HuH-7 (cell line): ENCODE measurements around the gene DCP1A.
"Not testable (repeated sequence)": the region's sequence is repeated elsewhere in the genome, so short reads cannot be mapped to it uniquely, and the experiment has no call there.

Source experiments
- DNase-seq: peaks from one replicate; pipeline ENCODE4 v3.0.0; 2011; ENCODE audit warnings: low spot score

Gene DCP1A

GRCh38 chr3:53347261-53348064 is at the start of gene DCP1A:
Gene DCP1A (minus strand): TSS chr3:53347543. CDS start chr3:53347517, 26 bp downstream.
- DNase-seq: peak; percentile 72

DNA sequence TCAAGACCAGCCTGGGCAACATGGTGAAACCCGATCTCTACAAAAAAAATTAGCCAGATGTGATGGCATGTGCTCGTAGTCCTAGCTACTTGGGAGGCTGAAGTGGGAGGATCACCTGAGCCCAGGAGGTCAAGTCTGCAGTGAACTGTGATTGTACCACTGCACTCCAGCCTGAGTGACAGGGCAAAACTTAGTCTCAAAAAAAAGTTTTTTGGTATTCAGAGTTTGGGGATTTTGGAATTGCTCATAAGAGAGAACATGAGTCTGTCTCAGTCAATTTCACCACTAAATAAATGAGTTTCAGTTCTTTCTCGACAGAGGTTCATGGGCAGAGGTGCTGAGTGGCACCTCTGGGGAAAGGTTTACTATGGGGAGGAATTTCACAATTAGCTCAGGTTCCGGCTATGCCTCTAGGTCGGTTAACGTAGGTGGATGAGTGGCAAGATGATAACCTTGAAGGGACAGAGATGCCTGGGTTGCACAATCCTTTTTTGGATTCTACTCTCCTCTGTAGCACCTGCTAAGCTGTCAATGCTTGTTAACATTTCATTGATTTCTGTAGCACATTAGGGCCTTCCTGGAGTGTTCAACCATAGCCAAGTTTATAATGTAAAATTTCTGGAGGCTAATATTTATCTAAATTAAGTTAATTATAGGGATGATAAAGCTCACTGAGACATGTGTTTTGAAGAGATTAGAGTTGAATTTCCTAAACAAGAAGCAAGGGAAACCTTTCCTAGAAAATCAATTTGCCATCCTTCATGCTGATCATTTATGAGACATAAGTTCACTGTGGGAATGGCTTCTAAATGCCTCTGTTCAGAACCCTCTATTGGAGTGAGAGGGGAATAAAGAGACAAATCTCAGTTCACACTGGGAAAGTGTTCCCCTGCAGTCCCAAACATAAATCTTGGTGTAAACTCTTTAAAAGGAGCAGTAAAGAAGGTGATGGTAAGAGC is 37.4 kb upstream of the DCP1A start:
- no peak for DNase-seq

DNA sequence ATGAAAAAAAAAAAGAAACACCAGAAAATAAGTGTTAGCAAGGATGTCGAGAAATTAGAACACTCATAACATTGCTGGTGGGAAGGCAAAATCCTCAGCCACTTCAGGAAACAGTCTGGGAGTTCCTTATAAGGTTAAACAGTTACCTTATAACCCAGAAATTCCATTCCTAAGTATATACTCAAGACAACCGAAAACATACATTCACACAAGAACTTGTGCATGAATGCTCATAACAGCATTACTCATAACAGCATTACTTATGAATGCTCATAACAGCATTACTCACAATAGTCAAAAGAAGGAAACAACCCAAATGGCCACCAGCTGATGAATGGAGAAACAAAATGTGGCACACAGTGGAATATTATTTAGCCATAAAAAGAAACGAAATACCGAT is 34.8 kb upstream of the DCP1A start:
- DNase-seq: no peak

DNA sequence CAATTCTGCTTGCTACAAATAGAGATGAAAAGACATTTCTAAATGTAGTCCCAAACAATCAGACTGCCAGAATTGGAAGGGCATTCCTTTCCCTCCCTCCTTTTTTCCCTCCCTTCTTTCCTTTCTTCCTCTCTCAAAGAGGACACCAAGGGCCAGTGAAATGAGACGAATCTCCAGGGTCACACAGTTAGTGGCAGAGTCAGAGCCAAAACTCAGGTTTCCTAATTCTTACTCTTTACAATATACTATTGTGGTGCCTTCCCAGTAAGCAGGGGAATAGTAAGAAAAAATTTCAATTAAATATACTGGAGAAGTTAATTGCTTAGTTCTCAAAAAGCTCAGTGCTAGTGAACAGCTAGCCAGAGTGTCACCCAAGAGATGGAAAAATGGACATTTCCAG is 33.0 kb upstream of the DCP1A start:
- no peak for DNase-seq

DNA sequence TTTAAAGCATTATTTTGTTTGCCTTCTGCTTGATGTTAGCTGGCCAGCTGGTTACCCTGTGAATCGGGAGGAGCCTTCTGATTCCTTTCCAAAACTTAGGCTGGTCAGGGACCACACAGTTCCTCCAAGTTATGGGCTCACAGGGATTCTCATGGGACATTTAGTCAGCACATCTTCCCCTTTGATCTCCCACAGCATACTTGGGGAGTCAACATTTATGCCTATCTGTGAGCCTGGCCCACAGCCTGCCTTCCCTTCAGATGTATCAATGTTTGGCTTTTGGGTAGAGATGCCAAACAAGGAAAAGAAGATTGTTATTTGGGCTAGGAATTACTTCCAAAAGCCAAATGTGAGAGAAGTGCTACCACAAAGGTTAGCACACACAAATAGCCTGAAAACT is 32.6 kb upstream of the DCP1A start:
- DNase-seq: no peak

GRCh38 chr3:53377794-53378193 is 30.5 kb upstream of the DCP1A start:
- DNase-seq: no peak

DNA sequence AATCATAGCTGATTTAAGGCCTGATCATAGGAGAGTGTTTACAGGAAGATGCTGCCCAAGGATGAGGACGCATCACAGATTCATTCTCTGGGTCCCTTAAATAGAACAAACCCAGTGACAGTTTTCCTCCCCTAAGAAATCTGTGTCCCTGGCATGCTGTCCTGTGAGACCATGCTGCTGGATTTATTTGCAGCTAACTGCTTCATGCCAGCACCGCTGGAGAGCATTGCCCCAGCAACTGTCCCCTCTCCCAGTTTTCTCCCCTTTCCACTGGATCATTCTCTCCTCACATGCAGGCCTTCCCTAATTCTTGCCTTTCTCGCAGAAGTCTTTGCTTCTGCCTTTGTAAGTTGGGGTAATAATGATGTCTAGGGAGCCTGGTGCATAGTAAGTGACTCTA is 29.3 kb upstream of the DCP1A start:
- DNase-seq: no peak

GRCh38 chr3:53375019-53375418 is 27.7 kb upstream of the DCP1A start:
- peak; percentile 45 for DNase-seq

- not testable (repeated sequence) for DNase-seq
These were observed 23.4 kb upstream of the DCP1A start for GRCh38 chr3:53370719-53371118.

GRCh38 chr3:53361852-53362251 is 14.5 kb upstream of the DCP1A start:
- no peak for DNase-seq

DNA sequence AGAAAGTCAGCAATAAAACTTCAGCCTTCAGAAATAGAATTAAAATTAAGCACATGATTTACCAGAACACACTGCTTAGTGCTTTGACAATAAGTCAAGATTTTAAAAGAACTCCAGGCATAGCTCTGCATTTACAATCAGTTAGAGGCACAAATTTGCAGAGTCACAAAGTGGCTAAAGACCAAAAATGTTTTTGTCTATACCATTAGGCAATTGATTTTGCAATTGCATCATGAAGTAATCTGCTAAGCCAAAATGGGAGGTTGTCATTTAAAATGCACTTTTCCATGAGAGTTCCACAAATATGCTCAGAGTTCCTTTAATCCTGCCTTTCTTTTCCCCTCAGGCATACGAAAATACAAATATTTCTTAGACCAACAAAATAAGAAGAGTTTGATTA is 10.1 kb upstream of the DCP1A start:
- DNase-seq: no peak

GRCh38 chr3:53354945-53355498 is 7.7 kb upstream of the DCP1A start:
- DNase-seq: no peak

GRCh38 chr3:53353202-53353601 is 5.9 kb upstream of the DCP1A start:
- DNase-seq: no peak

DNA sequence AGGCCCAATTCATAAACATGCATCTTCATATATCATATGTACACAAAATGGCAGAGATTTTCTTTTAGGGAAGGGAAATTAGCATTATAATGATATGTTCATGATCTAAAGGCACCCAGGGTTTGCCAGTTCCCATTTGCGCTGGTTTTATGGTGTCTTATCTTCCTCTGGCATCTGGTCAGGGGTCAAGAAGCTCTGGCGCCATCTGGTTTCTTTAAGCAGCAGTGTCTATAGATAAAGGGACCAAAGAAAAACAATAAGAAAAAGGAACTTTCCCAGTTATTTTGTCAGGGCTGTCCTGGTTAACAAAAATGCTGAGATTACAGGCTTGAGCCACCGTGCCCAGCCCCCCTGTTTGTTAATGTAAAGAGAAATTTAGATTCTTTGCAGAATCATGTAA is 3.3 kb upstream of the DCP1A start:
- no peak for DNase-seq

GRCh38 chr3:53348118-53348517 is 775 bp upstream of the DCP1A start:
- not testable (repeated sequence) for DNase-seq

GRCh38 chr3:53346922-53347260 is 452 bp downstream of the DCP1A start:
- no peak for DNase-seq

- DNase-seq: no peak
These were observed 829 bp downstream of the DCP1A start for GRCh38 chr3:53346514-53346913.

- no peak for DNase-seq
These were observed 5.0 kb downstream of the DCP1A start for GRCh38 chr3:53342353-53342752.

GRCh38 chr3:53337167-53337940 is 10.0 kb downstream of the DCP1A start:
- DNase-seq: no peak

DNA sequence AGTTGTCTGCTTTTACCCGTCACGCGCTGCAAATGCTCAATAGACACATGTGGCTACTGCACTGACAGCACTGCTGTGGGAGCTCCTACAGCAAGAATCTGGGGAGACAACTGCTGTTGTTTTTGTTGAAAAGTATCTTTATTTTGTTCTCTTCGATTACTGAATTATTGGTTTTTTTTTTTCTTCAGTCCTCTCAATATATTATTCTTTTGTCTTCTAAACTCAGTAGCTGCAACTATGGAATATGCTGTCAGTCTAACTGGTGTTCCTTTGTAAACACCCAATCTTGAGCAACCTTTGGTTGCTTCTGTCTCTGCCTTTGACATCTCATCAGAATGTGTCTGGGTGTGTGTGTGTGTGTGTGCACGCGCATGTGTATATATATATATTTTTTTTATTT is 12.6 kb downstream of the DCP1A start:
- DNase-seq: no peak

GRCh38 chr3:53331871-53332270 is 15.5 kb downstream of the DCP1A start:
- DNase-seq: no peak

- no peak for DNase-seq
These were observed 17.4 kb downstream of the DCP1A start for GRCh38 chr3:53329897-53330296.
